Measurements from ENCODE around the gene PRRC2A.

DNA sequence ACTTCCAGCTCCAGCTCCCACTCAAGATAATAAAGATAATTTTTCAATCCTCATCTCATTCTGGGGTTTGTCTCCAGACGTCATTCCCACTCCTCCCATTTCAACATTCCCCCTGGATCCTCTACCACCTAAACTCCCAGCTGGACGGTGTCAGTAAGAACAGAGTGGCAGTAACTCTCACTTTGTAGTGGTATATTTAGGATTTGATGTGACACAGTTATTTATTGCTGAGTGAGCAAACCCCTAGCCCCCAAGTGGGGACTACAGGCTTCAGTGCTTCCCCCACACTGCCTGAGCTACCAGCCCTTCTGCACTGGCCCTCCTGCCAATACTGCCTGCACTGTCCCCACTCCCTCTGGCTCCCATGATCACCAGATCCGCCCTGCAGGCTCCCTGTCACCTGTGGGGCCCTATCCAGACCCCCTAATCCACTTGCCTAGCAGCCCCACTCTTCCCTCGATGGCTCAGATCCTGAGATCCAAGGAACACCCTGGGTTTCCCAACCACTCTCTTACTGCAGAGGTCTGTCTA lies 37.7 kb downstream of the PRRC2A start:
- TF ChIP-seq POLR2A (IDR thresholded peaks at IDR 0.05; ENCODE audit: low read length): no peak
- TF ChIP-seq GATA1 (IDR thresholded peaks at IDR 0.05; ENCODE audit: low read depth, low read length): no peak
